Liver (tissue), 9 donors: ENCODE results near the gene PIAS4. TPM values are rescaled to one million over a fixed set of nuclear protein-coding genes. Genes with fewer than 3 reads are reported as not detected.

Source experiments
- DNase-seq: peaks from one replicate; pipeline ENCODE4 v3.0.0-alpha.2; 2017; ENCODE audit warnings: low spot score
- H3K27ac ChIP-seq, 2 donors: one replicate each; pipeline ENCODE4 v1.7.0; 2013; ENCODE audit warnings: inconsistent platforms in 2 of 2, low read length in 2 of 2, control low read depth in 1 of 2, low read depth in 1 of 2, mild to moderate bottlenecking in 1 of 2
- H3K27me3 ChIP-seq, 4 donors: one replicate each; pipeline versions ENCODE4 v1.6.1 to v1.7.0; 2013; ENCODE audit warnings: low read length in 3 of 4, inconsistent platforms in 1 of 4, mild to moderate bottlenecking in 1 of 4, moderate library complexity in 1 of 4; ENCODE audit not compliant: control insufficient read depth in 4 of 4, insufficient read depth in 4 of 4
- H3K36me3 ChIP-seq, 4 donors: one replicate each; pipeline versions ENCODE4 v1.6.1 to v1.7.0; 2013; ENCODE audit warnings: low read length in 3 of 4, mild to moderate bottlenecking in 3 of 4, low read depth in 1 of 4, moderate library complexity in 1 of 4; ENCODE audit not compliant: control insufficient read depth in 4 of 4, insufficient read depth in 3 of 4
- H3K4me1 ChIP-seq, 4 donors: one replicate each; pipeline versions ENCODE4 v1.6.1 to v1.7.0; 2013; ENCODE audit warnings: low read length in 3 of 4, mild to moderate bottlenecking in 3 of 4, moderate library complexity in 1 of 4; ENCODE audit not compliant: control insufficient read depth in 4 of 4, insufficient read depth in 4 of 4
- H3K4me3 ChIP-seq, 3 donors: one replicate each; pipeline versions ENCODE4 v1.6.1 to v1.7.0; 2013; ENCODE audit warnings: low read length in 3 of 3, control low read depth in 1 of 3, low read depth in 1 of 3, mild to moderate bottlenecking in 1 of 3
- H3K9ac ChIP-seq, 2 donors: one replicate each; pipeline ENCODE4 v1.7.0; 2013; ENCODE audit warnings: low read length in 2 of 2, mild to moderate bottlenecking in 2 of 2, moderate library complexity in 2 of 2, control low read depth in 1 of 2, low read depth in 1 of 2
- H3K9me3 ChIP-seq, 4 donors: one replicate each; pipeline versions ENCODE4 v1.6.1 to v1.7.0; 2013; ENCODE audit warnings: low read length in 3 of 4; ENCODE audit not compliant: control insufficient read depth in 4 of 4
- ATF3 ChIP-seq: IDR thresholded peaks from 2 replicates; pipeline ENCODE4 v1.6.1; 2016; ENCODE audit warnings: antibody characterized with exemption
- CTCF ChIP-seq: fragments of 150-350 bp; IDR thresholded peaks from 2 replicates; pipeline ENCODE4 v1.5.1; 2017; ENCODE audit warnings: improper control_type of control experiment, low read depth, low read length; ENCODE audit not compliant: missing input control
- EGR1 ChIP-seq, 2 donors: IDR thresholded peaks; 2 replicates each; pipeline ENCODE4 v1.6.1; 2016 to 2018; ENCODE audit warnings: antibody characterized with exemption in 2 of 2, low read depth in 2 of 2
- FOXA2 ChIP-seq: IDR thresholded peaks from 2 replicates; pipeline ENCODE4 v1.6.1; 2016; ENCODE audit warnings: antibody characterized with exemption
- HNF4A ChIP-seq, 2 donors: conservative IDR thresholded peaks; 2 replicates each; pipeline ENCODE4 v1.6.1; 2016; ENCODE audit warnings: antibody characterized with exemption in 2 of 2, mild to moderate bottlenecking in 2 of 2
- HNF4G ChIP-seq: IDR thresholded peaks from 2 replicates; pipeline ENCODE4 v1.6.1; 2016; ENCODE audit warnings: antibody characterized with exemption
- JUND ChIP-seq, 2 donors: IDR thresholded peaks; 2 replicates each; pipeline ENCODE4 v1.6.1; 2016; ENCODE audit warnings: antibody characterized with exemption in 2 of 2
- MAX ChIP-seq: IDR thresholded peaks from 2 replicates; pipeline ENCODE4 v1.6.1; 2016; ENCODE audit warnings: antibody characterized with exemption
- NR2F2 ChIP-seq: IDR thresholded peaks from 2 replicates; pipeline ENCODE4 v1.6.1; 2016; ENCODE audit warnings: antibody characterized with exemption
- REST ChIP-seq: IDR thresholded peaks from 2 replicates; pipeline ENCODE4 v1.6.1; 2016; ENCODE audit warnings: antibody characterized with exemption, mild to moderate bottlenecking
- RXRA ChIP-seq, 2 donors: IDR thresholded peaks; 2 replicates each; pipeline ENCODE4 v1.6.1; 2017 to 2018; ENCODE audit warnings: antibody characterized with exemption in 2 of 2, mild to moderate bottlenecking in 1 of 2
- SP1 ChIP-seq: IDR thresholded peaks from 2 replicates; pipeline ENCODE4 v1.6.1; 2018; ENCODE audit warnings: antibody characterized with exemption, mild to moderate bottlenecking
- TAF1 ChIP-seq: conservative IDR thresholded peaks from 2 replicates; pipeline ENCODE4 v1.6.1; 2016; ENCODE audit warnings: antibody characterized with exemption, mild to moderate bottlenecking
- YY1 ChIP-seq: IDR thresholded peaks from 2 replicates; pipeline ENCODE4 v1.6.1; 2016; ENCODE audit warnings: antibody characterized with exemption, mild to moderate bottlenecking
- ZBTB33 ChIP-seq: IDR thresholded peaks from 2 replicates; pipeline ENCODE4 v1.6.1; 2016; ENCODE audit warnings: antibody characterized with exemption
- WGBS: extraction: QIAGEN DNeasy Blood & Tissue Kit; methylation state at CpG from one replicate; pipeline ENCODE4 v1.1.7; 2013; 5-methylcytosine and 5-hydroxymethylcytosine counted together
- polyA plus RNA-seq, 2 donors: library from polyadenylated mRNA; stranded (reverse) in 1 of 2; unstranded in 1 of 2; fragments of 200-250 nt in 1 of 2; fragments of >200 nt in 1 of 2; fragmentation: Nextera tagmentation in 1 of 2; extraction: Ambion mirVana in 1 of 2; gene quantifications; one replicate each; pipeline versions ENCODE4 v1.2.1 to v1.2.3, GENCODE V29; 2013 to 2015
- total RNA-seq, 2 donors: library from RNA; depleted of rRNA; stranded (reverse); fragments of >200 nt; gene quantifications; one replicate each; pipeline ENCODE4 v1.2.3, GENCODE V29; 2014
- donor health status: healthy.
- donor health status: healthy.
- donor health status: healthy.
- donor health status: healthy.
- donor health status: healthy.

PIAS4 gene
- total and polyA plus RNA-seq, 4 donors: 5.6 to 14.1 (median 10.6) TPM

GRCh38 chr19:4036576-4037300 lies 29.2 kb downstream of the PIAS4 start:
- H3K4me3 ChIP-seq: no peak overlapping the region
- H3K27me3 ChIP-seq: no peaks in the 10 kb centered on the region
- no peak for DNase-seq
- H3K36me3 ChIP-seq: peaks cover 5 to 40% (median 21%) of the 10 kb centered on the region in 4 donors
- TF ChIP-seq RXRA (IDR thresholded peaks at IDR 0.05): no peak
- no peak for TF ChIP-seq ZBTB33
- no peak for TF ChIP-seq REST
- no peak for TF ChIP-seq HNF4G
- no peak for TF ChIP-seq ATF3
- no peak for TF ChIP-seq MAX
- TF ChIP-seq HNF4A (conservative IDR thresholded peaks at IDR 0.05): no peak
- no peak for TF ChIP-seq TAF1
- TF ChIP-seq JUND (IDR thresholded peaks at IDR 0.05): no peak
- TF ChIP-seq FOXA2: no peak
- no peak for TF ChIP-seq SP1
- H3K27ac ChIP-seq: no peak overlapping the region
- WGBS: 94% methylated on average over 25 of the region's 25 CpGs
- peaks cover 0 to 4% (median 0%) of the 10 kb centered on the region in 4 donors for H3K4me1 ChIP-seq
- H3K9me3 ChIP-seq: no peaks in the 10 kb centered on the region
- H3K9ac ChIP-seq: no peak overlapping the region

GRCh38 chr19:4037301-4037949 lies 29.9 kb downstream of the PIAS4 start:
- Histone ChIP-seq H3K4me1 (peaks cover 0 to under 1% (median 0%) of the 10 kb centered on the region in 4 donors), H3K4me3 (no peak overlapping the region), H3K27ac (no peak overlapping the region), H3K27me3 (no peaks in the 10 kb centered on the region), H3K36me3 (peaks cover 5 to 40% (median 21%) of the 10 kb centered on the region in 4 donors), H3K9ac (no peak overlapping the region), H3K9me3 (no peaks in the 10 kb centered on the region)
- TF ChIP-seq FOXA2 (no peak), YY1 (no peak), JUND (IDR thresholded peaks at IDR 0.05) (no peak), ATF3 (no peak), CTCF (no peak), EGR1 (IDR thresholded peaks at IDR 0.05; ENCODE audit: low read depth in 2 of 2) (no peak), RXRA (IDR thresholded peaks at IDR 0.05) (no peak), NR2F2 (no peak), HNF4G (no peak), SP1 (no peak), ZBTB33 (no peak)
- DNase-seq: no peak
- 95% methylated on average over 54 of the region's 54 CpGs for WGBS
